ENCODE data around the gene TSSK6.
"Not testable (repeated sequence)": the region's sequence is repeated elsewhere in the genome, so short reads cannot be mapped to it uniquely, and the experiment has no call there.

TSSK6 gene

GRCh38 chr19:19486343-19487076, 28.8 kb downstream of the TSSK6 start:
- DNase-seq = no peak

GRCh38 chr19:19485998-19486290, 29.4 kb downstream of the TSSK6 start:
- DNase-seq = no peak

GRCh38 chr19:19485161-19485997, 30.0 kb downstream of the TSSK6 start:
- DNase-seq = no peak

GRCh38 chr19:19482809-19483596, 32.3 kb downstream of the TSSK6 start:
- DNase-seq = peak; percentile 13 to 61

GRCh38 chr19:19480688-19481087, 34.7 kb downstream of the TSSK6 start:
- no peak for DNase-seq

GRCh38 chr19:19477705-19478383, 37.5 kb downstream of the TSSK6 start:
- DNase-seq = no peak

GRCh38 chr19:19475849-19476828, 39.2 kb downstream of the TSSK6 start:
- no peak for DNase-seq

GRCh38 chr19:19475015-19475765, 40.2 kb downstream of the TSSK6 start:
- no peak for DNase-seq

GRCh38 chr19:19472106-19472505, 43.2 kb downstream of the TSSK6 start:
- DNase-seq = not testable (repeated sequence)

- no peak for DNase-seq
Measured at GRCh38 chr19:19471682-19472081, 43.7 kb downstream of the TSSK6 start.

GRCh38 chr19:19470579-19470978, 44.8 kb downstream of the TSSK6 start:
- peak in 1 of 2 donors; percentile 52 for DNase-seq

GRCh38 chr19:19468424-19469050, 46.8 kb downstream of the TSSK6 start:
- DNase-seq = no peak

- DNase-seq = peak; percentile 37 to 76
Measured at GRCh38 chr19:19466201-19466600, 49.1 kb downstream of the TSSK6 start.

- DNase-seq = no peak
Measured at GRCh38 chr19:19465436-19466070, 49.8 kb downstream of the TSSK6 start.

- DNase-seq = no peak
Measured at GRCh38 chr19:19464339-19465098, 50.8 kb downstream of the TSSK6 start.
